Skeletal muscle tissue (tissue), 4 donors: Measurements from ENCODE around the gene LRRK1. TPM values are rescaled to one million over a fixed set of nuclear protein-coding genes. Genes with fewer than 3 reads are reported as not detected.
A peak's percentile ranks its signal among the peaks of the same experiment; 100 is the strongest.

Source experiments
- H3K27ac ChIP-seq: one replicate; pipeline ENCODE4 v1.7.0; 2013; ENCODE audit warnings: mild to moderate bottlenecking, low read depth, low read length, inconsistent platforms
- H3K27me3 ChIP-seq, 3 donors: one replicate each; pipeline ENCODE4 v1.7.0; 2013; ENCODE audit warnings: low read length in 3 of 3; ENCODE audit not compliant: control insufficient read depth in 3 of 3, insufficient read depth in 3 of 3
- H3K36me3 ChIP-seq, 3 donors: one replicate each; pipeline ENCODE4 v1.7.0; 2013; ENCODE audit warnings: low read length in 3 of 3; ENCODE audit not compliant: control insufficient read depth in 3 of 3, insufficient read depth in 3 of 3
- H3K4me1 ChIP-seq, 3 donors: one replicate each; pipeline ENCODE4 v1.7.0; 2013; ENCODE audit warnings: low read length in 3 of 3, mild to moderate bottlenecking in 3 of 3; ENCODE audit not compliant: control insufficient read depth in 3 of 3, insufficient read depth in 3 of 3
- H3K4me3 ChIP-seq, 3 donors: one replicate each; pipeline ENCODE4 v1.7.0; 2013; ENCODE audit warnings: low read length in 3 of 3
- H3K9ac ChIP-seq, 3 donors: one replicate each; pipeline ENCODE4 v1.7.0; 2013; ENCODE audit warnings: low read length in 3 of 3, mild to moderate bottlenecking in 3 of 3, moderate library complexity in 2 of 3, low read depth in 1 of 3
- H3K9me3 ChIP-seq, 3 donors: one replicate each; pipeline ENCODE4 v1.7.0; 2013; ENCODE audit warnings: low read length in 3 of 3; ENCODE audit not compliant: control insufficient read depth in 3 of 3
- total RNA-seq: library from RNA; depleted of rRNA; stranded (reverse); fragments of >200 nt; gene quantifications from one replicate; pipeline ENCODE4 v1.2.3, GENCODE V29; 2014
- donor health status: Osteomylitis.

LRRK1 gene
- total RNA-seq, 1 donor from 2014 or later = 3.7 TPM

DNA sequence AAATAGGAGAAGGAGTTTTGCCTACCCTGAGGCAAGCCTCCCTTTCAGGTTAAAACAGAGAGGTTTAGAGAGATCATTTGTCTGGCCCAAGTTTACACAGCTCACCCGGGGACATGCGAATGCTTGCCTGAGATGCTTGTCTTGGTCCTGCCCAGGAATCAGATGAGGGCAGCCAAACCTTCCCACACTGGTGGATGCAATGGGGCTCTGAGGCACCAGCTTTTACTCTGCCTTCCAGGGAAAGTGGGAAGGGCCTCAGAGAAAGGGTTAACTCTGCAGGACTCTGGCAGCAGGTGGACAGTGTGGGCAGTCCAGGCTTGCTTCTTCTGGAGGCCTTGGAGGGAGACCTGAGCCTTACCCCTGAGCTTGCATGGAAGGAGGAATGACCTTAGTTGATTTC lies 90.0 kb downstream of the LRRK1 start:
- Histone ChIP-seq H3K9me3 (peaks cover 0 to 3% (median 0%) of the 10 kb centered on the region in 3 donors), H3K4me3 (no peak overlapping the region), H3K27me3 (peaks cover 0 to 3% (median 0%) of the 10 kb centered on the region in 3 donors), H3K36me3 (peaks cover 0 to 4% (median 0%) of the 10 kb centered on the region in 3 donors), H3K9ac (no peak overlapping the region), H3K4me1 (peaks cover 6 to 12% (median 9%) of the 10 kb centered on the region in 3 donors), H3K27ac (no peak overlapping the region)

GRCh38 chr15:101010781-101011180 lies 91.6 kb downstream of the LRRK1 start:
- Histone ChIP-seq H3K27ac (no peak overlapping the region), H3K36me3 (peaks cover 0 to 11% (median 0%) of the 10 kb centered on the region in 3 donors), H3K4me3 (no peak overlapping the region), H3K9ac (no peak overlapping the region), H3K9me3 (no peaks in the 10 kb centered on the region), H3K4me1 (peaks cover 6 to 12% (median 9%) of the 10 kb centered on the region in 3 donors), H3K27me3 (peaks cover 0 to 3% (median 0%) of the 10 kb centered on the region in 3 donors)

- Histone ChIP-seq H3K27me3 (peaks cover 0 to 3% (median 0%) of the 10 kb centered on the region in 3 donors), H3K27ac (no peak overlapping the region), H3K9me3 (no peaks in the 10 kb centered on the region), H3K36me3 (peaks cover 0 to 14% (median 0%) of the 10 kb centered on the region in 3 donors), H3K9ac (no peak overlapping the region), H3K4me1 (peaks cover 0 to 6% (median 4%) of the 10 kb centered on the region in 3 donors), H3K4me3 (no peak overlapping the region)
These were observed 93.4 kb downstream of the LRRK1 start for GRCh38 chr15:101012326-101013200.

- no peak overlapping the region for H3K9ac ChIP-seq
- peaks cover 0 to 14% (median 0%) of the 10 kb centered on the region in 3 donors for H3K36me3 ChIP-seq
- no peak overlapping the region for H3K27ac ChIP-seq
- no peak overlapping the region for H3K4me3 ChIP-seq
- peaks cover 0 to 3% (median 0%) of the 10 kb centered on the region in 3 donors for H3K27me3 ChIP-seq
- peaks cover 0 to 5% (median 1%) of the 10 kb centered on the region in 3 donors for H3K4me1 ChIP-seq
- H3K9me3 ChIP-seq = no peaks in the 10 kb centered on the region
These were observed 94.0 kb downstream of the LRRK1 start for GRCh38 chr15:101013201-101013550.

- no peak overlapping the region for H3K9ac ChIP-seq
- peaks cover 0 to under 1% (median 0%) of the 10 kb centered on the region in 3 donors for H3K27me3 ChIP-seq
- H3K9me3 ChIP-seq = no peaks in the 10 kb centered on the region
- H3K4me1 ChIP-seq = no peaks in the 10 kb centered on the region
- H3K36me3 ChIP-seq = peaks cover 0 to 14% (median 0%) of the 10 kb centered on the region in 3 donors
- no peak overlapping the region for H3K4me3 ChIP-seq
- no peak overlapping the region for H3K27ac ChIP-seq
These were observed 94.9 kb downstream of the LRRK1 start for GRCh38 chr15:101013769-101014675.

- no peaks in the 10 kb centered on the region for H3K27me3 ChIP-seq
- H3K9ac ChIP-seq = peak overlapping the region in 1 of 3 donors; percentile 16
- peaks cover 0 to 16% (median 0%) of the 10 kb centered on the region in 3 donors for H3K36me3 ChIP-seq
- no peaks in the 10 kb centered on the region for H3K4me1 ChIP-seq
- no peaks in the 10 kb centered on the region for H3K9me3 ChIP-seq
- no peak overlapping the region for H3K4me3 ChIP-seq
- H3K27ac ChIP-seq = no peak overlapping the region
These were observed 96.0 kb downstream of the LRRK1 start for GRCh38 chr15:101014921-101015841.

GRCh38 chr15:101016581-101016980 lies 97.4 kb downstream of the LRRK1 start:
- H3K27ac ChIP-seq = no peak overlapping the region
- H3K9me3 ChIP-seq = no peaks in the 10 kb centered on the region
- no peak overlapping the region for H3K9ac ChIP-seq
- no peaks in the 10 kb centered on the region for H3K27me3 ChIP-seq
- no peak overlapping the region for H3K4me3 ChIP-seq
- no peaks in the 10 kb centered on the region for H3K4me1 ChIP-seq
- peaks cover 0 to 13% (median 0%) of the 10 kb centered on the region in 3 donors for H3K36me3 ChIP-seq

DNA sequence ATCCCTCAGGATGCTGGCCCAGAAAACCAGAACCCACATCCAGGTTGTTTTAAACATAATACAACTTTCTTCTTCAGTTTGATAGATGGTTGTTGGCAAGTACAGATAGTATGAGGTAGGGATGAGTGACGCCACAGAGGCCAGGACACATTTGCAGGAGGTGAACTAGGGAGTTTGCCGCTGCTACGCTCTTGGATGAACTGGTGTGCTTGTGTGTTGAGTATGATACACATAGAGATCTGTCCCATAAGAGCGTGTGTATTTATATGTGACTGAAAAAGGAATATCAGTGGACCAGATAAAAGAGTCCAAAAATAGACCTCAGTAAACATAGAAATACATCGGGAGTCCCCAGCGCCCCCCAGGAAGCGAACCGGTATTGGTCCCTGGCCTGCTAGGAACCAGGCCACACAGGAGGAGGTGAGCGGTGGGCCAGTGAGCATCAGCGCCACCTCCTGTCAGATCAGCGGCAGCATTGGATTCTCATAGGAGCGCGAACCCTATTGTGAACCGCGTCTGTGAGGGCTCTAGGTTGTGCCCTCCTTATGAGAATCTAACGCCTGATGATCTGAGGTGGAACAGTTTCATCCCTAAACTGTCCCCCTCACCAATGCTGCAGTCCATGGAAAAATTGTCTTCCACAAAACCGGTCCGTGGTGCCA lies 98.1 kb downstream of the LRRK1 start:
- Histone ChIP-seq H3K27me3 (no peaks in the 10 kb centered on the region), H3K4me1 (no peaks in the 10 kb centered on the region), H3K9me3 (no peaks in the 10 kb centered on the region), H3K27ac (no peak overlapping the region), H3K4me3 (no peak overlapping the region), H3K9ac (no peak overlapping the region), H3K36me3 (peaks cover 0 to 13% (median 0%) of the 10 kb centered on the region in 3 donors)

DNA sequence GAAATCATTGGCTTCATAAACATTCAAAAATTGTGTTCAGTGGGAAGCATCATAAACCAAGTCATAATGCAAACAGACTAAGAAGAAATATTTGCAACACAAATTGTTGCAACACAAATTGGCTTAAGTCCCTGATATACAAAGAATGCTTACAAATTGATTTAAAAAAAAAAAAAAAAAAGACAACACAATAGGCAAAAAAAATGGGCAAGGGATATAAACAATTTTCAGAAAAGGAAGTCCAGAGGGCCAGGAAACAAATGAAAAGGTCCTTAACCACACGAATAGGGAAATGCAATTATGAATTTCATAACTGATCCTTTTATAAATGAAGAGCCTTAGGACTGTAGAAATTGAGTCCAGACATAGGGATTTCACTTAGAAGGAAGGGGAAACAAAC lies 98.9 kb downstream of the LRRK1 start:
- Histone ChIP-seq H3K36me3 (peaks cover 0 to 13% (median 0%) of the 10 kb centered on the region in 3 donors), H3K27ac (no peak overlapping the region), H3K27me3 (no peaks in the 10 kb centered on the region), H3K9me3 (no peaks in the 10 kb centered on the region), H3K9ac (no peak overlapping the region), H3K4me3 (no peak overlapping the region), H3K4me1 (no peaks in the 10 kb centered on the region)
